ENCODE results near the gene HMGCS1.
"Not testable (repeated sequence)": the region's sequence is repeated elsewhere in the genome, so short reads cannot be mapped to it uniquely, and the experiment has no call there.

Gene HMGCS1

GRCh38 chr5:43312076-43312661, 1.0 kb downstream of the HMGCS1 start:
- DNase-seq (ENCODE audit: low spot score): no peak

DNA sequence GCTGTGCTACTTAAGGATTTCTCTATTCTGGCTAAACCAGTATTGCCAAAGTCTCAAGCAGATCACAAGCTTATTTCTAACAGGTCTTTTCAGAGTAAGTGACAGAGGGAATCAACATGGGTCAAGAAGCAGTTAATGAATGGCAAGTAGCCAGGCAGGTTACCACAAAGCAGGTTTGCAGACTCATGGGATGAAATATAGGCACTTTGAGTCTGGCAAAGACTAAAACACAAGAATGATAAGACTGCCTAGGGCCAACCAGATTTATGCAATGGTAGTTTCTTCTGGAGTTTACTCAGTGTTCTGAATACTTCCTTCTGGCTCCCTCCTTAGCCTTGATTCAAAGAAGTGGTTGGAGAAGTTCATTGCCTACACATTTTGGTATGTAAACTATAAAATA, 3.6 kb downstream of the HMGCS1 start:
- no peak for DNase-seq (ENCODE audit: low spot score)

DNA sequence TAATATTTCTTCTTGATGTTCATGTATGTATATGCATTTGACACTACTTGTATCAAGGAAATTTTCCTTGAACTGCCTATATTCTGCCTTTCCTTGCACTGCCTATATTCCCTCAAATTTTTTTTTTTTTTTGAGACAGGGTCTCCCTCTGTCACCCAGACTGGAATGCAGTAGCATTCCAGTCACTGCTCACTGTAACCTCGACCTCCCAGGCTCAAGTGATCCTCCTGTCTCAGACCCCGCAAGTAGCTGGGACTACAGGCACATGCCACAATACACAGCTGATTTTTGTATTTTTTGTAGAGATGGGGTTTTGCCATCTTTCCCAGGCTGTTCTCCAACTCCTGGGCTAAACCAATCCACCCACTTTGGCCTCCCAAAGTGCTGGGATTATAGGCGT, 4.1 kb downstream of the HMGCS1 start:
- DNase-seq (ENCODE audit: low spot score): no peak

- DNase-seq (ENCODE audit: low spot score): not testable (repeated sequence)
Measured at GRCh38 chr5:43306954-43307353, 6.3 kb downstream of the HMGCS1 start.

GRCh38 chr5:43305948-43306565, 7.2 kb downstream of the HMGCS1 start:
- DNase-seq (ENCODE audit: low spot score): peak; percentile 64

DNA sequence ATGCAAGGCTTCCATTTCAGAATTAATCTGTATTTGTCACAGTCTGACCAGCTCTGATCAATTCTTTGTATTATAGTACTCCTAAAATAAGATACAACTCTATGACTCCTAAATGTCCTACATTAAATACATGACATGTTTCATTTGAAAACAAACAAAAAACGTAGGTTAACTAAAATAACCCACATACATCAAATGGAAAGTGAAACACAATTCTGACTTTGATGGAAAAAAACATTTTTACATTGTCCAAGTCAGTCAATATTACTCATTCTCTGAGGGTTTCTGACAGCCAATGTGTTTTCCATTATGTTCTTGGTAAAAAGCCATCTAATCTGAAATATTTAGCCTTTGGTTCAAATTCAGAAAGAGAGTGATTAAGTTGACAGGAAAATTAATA, 8.7 kb downstream of the HMGCS1 start:
- peak; percentile 14 for DNase-seq (ENCODE audit: low spot score)

DNA sequence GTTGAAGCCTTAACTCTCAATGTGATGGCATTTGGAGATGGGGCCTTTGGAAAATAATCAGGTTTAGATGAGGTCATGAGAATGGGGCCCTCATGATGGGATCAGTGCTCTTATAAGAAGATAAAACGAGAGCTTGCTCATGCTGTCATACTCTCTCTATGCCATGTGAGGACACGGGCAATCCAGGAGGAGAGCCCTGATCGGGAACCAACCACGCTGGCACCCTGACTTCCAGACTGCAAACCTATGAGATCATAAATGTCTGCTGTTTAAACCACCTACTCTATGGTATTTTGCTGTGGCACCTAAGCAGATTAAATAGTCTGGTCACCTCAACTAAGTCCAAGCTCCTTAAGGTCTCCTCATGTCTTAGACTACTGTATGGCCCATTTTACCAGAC, 10.0 kb downstream of the HMGCS1 start:
- no peak for DNase-seq (ENCODE audit: low spot score)

- DNase-seq (ENCODE audit: low spot score): no peak
Measured at GRCh38 chr5:43302481-43302880, 10.7 kb downstream of the HMGCS1 start.

GRCh38 chr5:43301653-43302091, 11.5 kb downstream of the HMGCS1 start:
- DNase-seq (ENCODE audit: low spot score): no peak

DNA sequence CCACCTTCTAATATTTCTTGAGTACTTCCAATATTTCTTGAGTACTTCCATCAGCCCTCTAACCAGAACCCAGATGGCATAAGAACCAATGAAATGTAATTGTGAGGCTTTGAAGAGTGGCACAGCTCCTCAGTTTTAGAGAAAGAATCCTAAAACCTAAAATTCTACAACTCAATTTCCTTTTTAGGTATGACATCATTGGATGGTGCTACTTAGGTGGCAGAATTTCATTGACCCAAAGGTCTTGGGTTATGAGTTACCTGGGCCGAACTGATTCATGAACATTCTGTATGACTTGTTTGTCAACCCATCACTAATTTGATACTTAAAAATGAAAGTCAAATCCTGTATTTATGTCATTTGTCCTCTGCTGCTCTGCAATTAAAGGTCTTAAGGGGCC, 13.1 kb downstream of the HMGCS1 start:
- no peak for DNase-seq (ENCODE audit: low spot score)

DNA sequence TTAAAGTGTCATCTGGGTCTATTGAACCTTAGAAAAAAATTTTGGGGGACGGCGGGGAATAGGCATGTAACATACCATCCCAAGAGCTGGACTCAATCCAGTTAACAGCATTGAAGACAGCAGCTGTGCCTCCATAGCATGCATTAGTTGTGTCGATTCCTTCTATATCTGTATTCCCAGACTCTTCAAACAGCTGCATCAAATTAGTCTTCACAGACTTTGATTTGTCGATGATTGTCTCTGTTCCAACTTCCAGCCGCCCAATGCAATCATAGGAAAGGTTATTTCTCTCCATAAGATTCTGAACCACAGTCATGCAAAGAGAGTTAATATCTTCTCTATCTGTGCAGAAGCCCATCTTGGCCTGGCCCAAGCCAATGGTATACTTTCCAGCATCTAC, 14.8 kb downstream of the HMGCS1 start:
- no peak for DNase-seq (ENCODE audit: low spot score)

GRCh38 chr5:43296835-43297234, 16.4 kb downstream of the HMGCS1 start:
- DNase-seq (ENCODE audit: low spot score): no peak

- DNase-seq (ENCODE audit: low spot score): no peak
Measured at GRCh38 chr5:43295202-43295601, 18.0 kb downstream of the HMGCS1 start.

GRCh38 chr5:43294226-43294625, 19.0 kb downstream of the HMGCS1 start:
- DNase-seq (ENCODE audit: low spot score): no peak

DNA sequence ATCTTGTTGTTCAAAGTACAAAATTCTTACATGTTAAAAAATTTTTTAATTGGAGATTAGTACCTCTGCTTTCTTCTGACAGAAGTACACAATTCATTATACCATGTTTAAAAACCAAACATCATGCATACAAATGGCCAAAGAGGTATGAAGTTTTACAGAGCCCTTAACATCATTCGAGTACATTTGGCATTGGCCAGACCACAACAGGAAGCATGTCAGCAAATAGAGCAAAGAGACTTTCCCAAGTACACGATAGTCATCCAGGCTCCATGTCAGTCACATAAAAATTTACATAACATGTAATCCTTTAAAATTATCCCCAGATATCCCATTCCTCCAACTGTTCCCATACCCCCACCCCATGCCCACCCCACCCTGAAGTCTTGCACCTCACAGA, 22.5 kb downstream of the HMGCS1 start:
- DNase-seq (ENCODE audit: low spot score): no peak

DNA sequence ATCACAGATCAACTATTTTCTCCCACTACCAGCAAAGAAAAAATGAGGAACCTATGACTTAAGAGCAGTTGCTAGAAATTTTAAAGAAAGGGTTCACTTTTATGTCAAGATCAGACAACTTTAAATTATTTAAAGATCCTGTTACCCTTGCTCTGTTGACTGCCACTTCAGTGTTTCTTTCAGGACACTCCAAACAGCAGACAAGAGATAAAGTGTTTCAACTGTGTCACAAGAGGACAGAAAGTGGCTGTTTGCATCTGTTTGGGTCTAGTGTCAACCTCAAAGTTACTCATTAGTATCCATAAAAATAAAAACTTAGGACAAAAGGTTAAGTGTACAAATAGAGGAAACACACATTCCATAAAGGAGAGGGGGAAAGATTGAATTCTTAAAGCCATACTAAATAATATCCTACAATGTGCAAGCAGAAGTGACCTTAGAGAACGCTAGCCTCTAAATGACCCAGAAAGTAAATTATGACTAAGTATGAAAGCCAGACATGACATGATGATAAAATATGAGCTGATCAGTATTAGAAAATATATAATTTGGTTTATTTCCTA, 24.9 kb downstream of the HMGCS1 start:
- DNase-seq (ENCODE audit: low spot score): no peak

- no peak for DNase-seq (ENCODE audit: low spot score)
Measured at GRCh38 chr5:43287493-43287892, 25.7 kb downstream of the HMGCS1 start.

DNA sequence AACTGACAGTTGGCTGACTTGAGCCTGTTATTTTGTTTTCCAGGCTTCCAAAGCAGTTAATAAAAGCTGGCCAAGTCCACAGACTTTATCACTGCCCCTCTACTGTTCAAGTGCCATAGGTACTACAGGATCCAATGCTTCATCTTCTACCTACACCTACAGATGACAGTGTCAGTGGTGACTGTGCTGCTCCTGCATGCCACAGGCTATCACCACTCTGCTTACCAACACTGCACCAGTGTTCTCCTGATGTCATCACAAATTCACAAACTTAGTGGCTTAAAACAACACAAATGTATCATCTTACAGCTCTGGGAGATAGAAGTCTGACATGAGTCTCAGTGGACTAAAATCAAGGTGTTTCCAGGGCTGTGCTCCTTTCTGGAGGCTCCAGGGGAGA, 26.6 kb downstream of the HMGCS1 start:
- DNase-seq (ENCODE audit: low spot score): no peak

DNA sequence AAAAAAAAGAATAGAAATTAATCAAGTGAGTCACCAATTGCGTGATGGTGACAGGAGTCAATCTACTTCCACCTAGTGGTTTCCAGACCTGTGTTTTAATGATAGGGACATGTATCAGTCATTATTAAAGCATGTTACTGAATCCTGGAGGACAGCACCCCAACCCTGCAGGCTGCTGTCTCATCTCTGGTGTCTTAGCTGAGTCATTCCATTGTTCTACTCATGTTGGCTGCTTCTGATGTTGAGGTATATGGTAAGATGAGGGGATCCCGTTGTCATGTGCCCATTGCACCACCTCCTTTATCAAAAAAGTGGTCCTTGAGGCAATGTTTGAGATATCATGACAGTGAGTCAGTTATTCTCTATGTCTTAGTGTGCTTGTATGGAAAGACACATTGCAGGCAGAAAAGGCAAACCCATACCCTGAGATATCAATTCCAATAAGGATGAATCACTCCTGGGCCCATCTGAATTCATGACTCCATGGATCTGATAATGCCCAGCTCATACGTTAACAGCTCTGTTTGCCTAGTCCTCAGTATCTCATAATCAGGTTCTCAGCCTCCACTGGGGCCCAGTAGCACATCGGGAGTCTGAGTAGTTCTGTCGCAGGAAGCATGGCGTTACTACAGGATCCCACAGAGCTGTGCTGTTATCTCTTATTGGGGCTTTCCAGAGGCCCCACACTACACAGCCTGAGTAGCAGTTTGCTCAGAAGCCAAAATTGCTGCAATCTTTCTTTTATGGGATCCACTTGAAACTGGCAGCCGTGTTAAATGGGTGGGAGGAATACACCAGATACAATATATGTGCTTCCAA, 31.2 kb downstream of the HMGCS1 start:
- DNase-seq (ENCODE audit: low spot score): no peak

GRCh38 chr5:43279548-43280274, 33.5 kb downstream of the HMGCS1 start:
- DNase-seq (ENCODE audit: low spot score): no peak

- no peak for DNase-seq (ENCODE audit: low spot score)
Measured at GRCh38 chr5:43275391-43275790, 37.8 kb downstream of the HMGCS1 start.

- no peak for DNase-seq (ENCODE audit: low spot score)
Measured at GRCh38 chr5:43274435-43275114, 38.6 kb downstream of the HMGCS1 start.
